HepG2 (cell line): ENCODE results near the gene KCTD14. TPM values are rescaled to one million over a fixed set of nuclear protein-coding genes. Genes with fewer than 3 reads are reported as not detected.

Experiments used
- ADNP ChIP-seq: sonication (generic); formaldehyde crosslinking; IDR thresholded peaks from 2 replicates; pipeline ENCODE4 v1.4.0; 2020; ENCODE audit warnings: missing genetic modification reagents
- BCL6 ChIP-seq: IDR thresholded peaks from 2 replicates; pipeline ENCODE4 v1.6.1; 2016; ENCODE audit warnings: missing genetic modification reagents, missing compliant biosample characterization
- CEBPZ ChIP-seq: IDR thresholded peaks from 2 replicates; pipeline ENCODE4 v1.6.1; 2012; ENCODE audit warnings: low read length, improper control_type of control experiment
- CENPBD1 ChIP-seq: sonication (generic); formaldehyde crosslinking; IDR thresholded peaks from 2 replicates; pipeline ENCODE4 v1.8.0; 2022; ENCODE audit warnings: missing genetic modification reagents, low read depth, mild to moderate bottlenecking, borderline replicate concordance
- CENPX ChIP-seq: sonication (generic); formaldehyde crosslinking; IDR thresholded peaks from 2 replicates; pipeline ENCODE4 v1.9.0; 2021; ENCODE audit warnings: mild to moderate bottlenecking, missing genetic modification reagents, moderate library complexity
- DRAP1 ChIP-seq: IDR thresholded peaks from 2 replicates; pipeline ENCODE4 v1.6.1; 2016; ENCODE audit warnings: missing genetic modification reagents, missing compliant biosample characterization
- EP300 ChIP-seq, 3 experiments: sonication (generic) in 1 of 3; formaldehyde crosslinking in 1 of 3; IDR thresholded peaks; 2 replicates each; pipeline versions ENCODE4 v1.5.1 to v1.6.1; 2011 to 2020; ENCODE audit warnings: low read depth in 2 of 3, low read length in 2 of 3, borderline replicate concordance in 1 of 3, improper control_type of control experiment in 1 of 3, mild to moderate bottlenecking in 1 of 3, missing genetic modification reagents in 1 of 3, moderate library complexity in 1 of 3
- GATAD1 ChIP-seq: IDR thresholded peaks from 2 replicates; pipeline ENCODE4 v1.6.1; 2016; ENCODE audit warnings: missing genetic modification reagents, missing compliant biosample characterization
- HMG20A ChIP-seq: IDR thresholded peaks from 2 replicates; pipeline ENCODE4 v1.6.1; 2016; ENCODE audit warnings: borderline replicate concordance
- MTF1 ChIP-seq: sonication (generic); formaldehyde crosslinking; IDR thresholded peaks from 2 replicates; pipeline ENCODE4 v1.5.0; 2020; ENCODE audit warnings: missing genetic modification reagents
- MZF1 ChIP-seq: sonication (generic); formaldehyde crosslinking; IDR thresholded peaks from 2 replicates; pipeline ENCODE4 v1.8.1; 2023; ENCODE audit warnings: mild to moderate bottlenecking, missing genetic modification reagents, borderline replicate concordance
- NFIB ChIP-seq: sonication (generic); formaldehyde crosslinking; IDR thresholded peaks from 2 replicates; pipeline ENCODE4 v1.9.0; 2021; ENCODE audit warnings: missing genetic modification reagents, mild to moderate bottlenecking, borderline replicate concordance
- POGK ChIP-seq: sonication (generic); formaldehyde crosslinking; conservative IDR thresholded peaks from 2 replicates; pipeline ENCODE4 v1.8.0; 2022; ENCODE audit warnings: mild to moderate bottlenecking, moderate library complexity, missing genetic modification reagents
- REPIN1 ChIP-seq: sonication (generic); formaldehyde crosslinking; IDR thresholded peaks from 2 replicates; pipeline ENCODE4 v1.8.0; 2022; ENCODE audit warnings: missing genetic modification reagents, low read depth, mild to moderate bottlenecking, borderline replicate concordance
- SAP130 ChIP-seq: IDR thresholded peaks from 2 replicates; pipeline ENCODE4 v1.6.1; 2016; ENCODE audit warnings: low read depth
- SOX5 ChIP-seq: IDR thresholded peaks from 2 replicates; pipeline ENCODE4 v1.6.1; 2016; ENCODE audit warnings: borderline replicate concordance
- TSC22D2 ChIP-seq: sonication (generic); formaldehyde crosslinking; IDR thresholded peaks from 2 replicates; pipeline ENCODE4 v1.5.1; 2020; ENCODE audit warnings: missing genetic modification reagents, mild to moderate bottlenecking, borderline replicate concordance
- ZBTB3 ChIP-seq: sonication (generic); formaldehyde crosslinking; IDR thresholded peaks from 2 replicates; pipeline ENCODE4 v1.4.0; 2020; ENCODE audit warnings: low read depth, mild to moderate bottlenecking, moderate library complexity, missing genetic modification reagents, borderline replicate concordance
- ZFAT ChIP-seq: sonication (generic); formaldehyde crosslinking; conservative IDR thresholded peaks from 2 replicates; pipeline ENCODE4 v1.8.1; 2023; ENCODE audit warnings: missing genetic modification reagents, inconsistent platforms
- ZNF430 ChIP-seq: sonication (generic); formaldehyde crosslinking; IDR thresholded peaks from 2 replicates; pipeline ENCODE4 v1.9.0; 2021; ENCODE audit warnings: mild to moderate bottlenecking, missing genetic modification reagents
- ZNF567 ChIP-seq: sonication (generic); formaldehyde crosslinking; IDR thresholded peaks from 2 replicates; pipeline ENCODE4 v1.8.1; 2023; ENCODE audit warnings: mild to moderate bottlenecking, missing genetic modification reagents, borderline replicate concordance
- polyA plus RNA-seq, 8 experiments: library from polyadenylated mRNA; depleted of rRNA in 3 of 8; stranded (reverse) in 7 of 8; unstranded in 1 of 8; fragments of >200 nt; fragmentation: Illumina TruSeq in 4 of 8; extraction: Trizol in 4 of 8; gene quantifications; 2 replicates each; pipeline versions ENCODE4 v1.2.1 to v1.2.3, GENCODE V29; 2011 to 2016; ENCODE audit warnings: low read depth in 4 of 8, missing spikeins in 1 of 8, mixed read lengths in 1 of 8; ENCODE audit not compliant: insufficient read depth in 1 of 8
- total RNA-seq, 5 experiments: library from RNA; depleted of rRNA; stranded (reverse); fragments of >200 nt; fragmentation: Illumina TruSeq; extraction: Trizol; gene quantifications; 2 replicates each; pipeline ENCODE4 v1.2.3, GENCODE V29; 2016; ENCODE audit warnings: low read depth in 1 of 5
- TF ChIP-seq, protein P1 (sequence below): sonication (generic); formaldehyde crosslinking; IDR thresholded peaks from 2 replicates; pipeline ENCODE4 v1.5.1; 2020; ENCODE audit warnings: missing genetic modification reagents, mild to moderate bottlenecking, borderline replicate concordance

Gene KCTD14
- total and polyA plus RNA-seq, 2 of the 13 experiments (the other 11 are each of a cell fraction or from before 2014, with no cell fraction given), result 10.3 to 15.6 TPM

- 0 out of 2 replicates have a peak, but pooled peaks have one; percentile 42 for TF ChIP-seq HMG20A (CRISPR knock-in tag)
- no peak for TF ChIP-seq DRAP1 (CRISPR knock-in tag)
- TF ChIP-seq ZBTB3 (CRISPR knock-in tag), result no peak
- no peak for TF ChIP-seq POGK (CRISPR knock-in tag)
- no peak for TF ChIP-seq REPIN1
- peak; percentile 45; the same call in 1 of the 2 replicates for TF ChIP-seq BCL6 (CRISPR knock-in tag)
- TF ChIP-seq, protein P1, sequence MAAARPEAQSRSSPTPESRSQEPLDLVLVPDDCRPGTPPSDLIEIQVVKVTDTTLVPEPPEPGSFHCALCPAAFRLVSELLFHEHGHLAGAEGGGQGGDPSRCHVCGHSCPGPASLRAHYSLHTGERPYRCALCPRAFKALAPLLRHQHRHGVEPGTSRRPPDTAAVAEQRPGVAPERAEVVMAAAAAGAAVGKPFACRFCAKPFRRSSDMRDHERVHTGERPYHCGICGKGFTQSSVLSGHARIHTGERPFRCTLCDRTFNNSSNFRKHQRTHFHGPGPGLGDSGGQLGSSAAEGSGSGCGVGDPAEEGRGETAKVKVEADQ (CRISPR knock-in tag), result no peak
- 0 out of 4 replicates have a peak, but pooled peaks of 1 of the 2 experiments have one; percentile 22 for TF ChIP-seq EP300 (IDR thresholded peaks at IDR 0.05; ENCODE audit: low read depth in 2 of 2, low read length in 2 of 2)
- no peak for TF ChIP-seq EP300 (CRISPR knock-in tag; IDR thresholded peaks at IDR 0.05; ENCODE audit: borderline replicate concordance)
- no peak for TF ChIP-seq CEBPZ
- no peak for TF ChIP-seq GATAD1 (CRISPR knock-in tag)
- TF ChIP-seq ZFAT (CRISPR knock-in tag), result no peak
- no peak for TF ChIP-seq MTF1
- TF ChIP-seq CENPBD1 (CRISPR knock-in tag), result no peak
- peak; percentile 48; the same call in 1 of the 2 replicates for TF ChIP-seq SAP130 (CRISPR knock-in tag)
- no peak for TF ChIP-seq ZNF430 (CRISPR knock-in tag)
- no peak for TF ChIP-seq ADNP (CRISPR knock-in tag)
- no peak for TF ChIP-seq ZNF567 (CRISPR knock-in tag)
- peak; percentile 93; the same call in 1 of the 2 replicates for TF ChIP-seq MZF1 (CRISPR knock-in tag)
- TF ChIP-seq SOX5 (CRISPR knock-in tag), result no peak
- no peak for TF ChIP-seq NFIB (CRISPR knock-in tag)
- TF ChIP-seq CENPX (CRISPR knock-in tag), result no peak
- no peak for TF ChIP-seq TSC22D2 (CRISPR knock-in tag)
Measured at GRCh38 chr11:78033040-78033439, 10.0 kb upstream of the KCTD14 start (continued).
